Tibial artery (tissue), 4 donors: ENCODE measurements around the gene NUMA1.

Experiments used
- DNase-seq, 2 donors: peaks; one replicate each; pipeline ENCODE4 v3.0.0-alpha.2; 2019
- H3K27ac ChIP-seq, 2 donors: fragments of 200-600 bp; sonication (generic) in 1 of 2; 1 replicate in 1 of 2; 2 replicates in 1 of 2; pipeline ENCODE4 v1.5.1; 2018 to 2019; ENCODE audit warnings: mild to moderate bottlenecking in 1 of 2
- H3K27me3 ChIP-seq, 2 donors: fragments of 200-600 bp; sonication (generic) in 1 of 2; one replicate each; pipeline versions ENCODE4 v1.5.1 to v1.6.0; 2016 to 2019
- H3K36me3 ChIP-seq, 3 donors: fragments of 200-600 bp; sonication (generic) in 2 of 3; one replicate each; pipeline ENCODE4 v1.5.1; 2016 to 2019; ENCODE audit warnings: mild to moderate bottlenecking in 2 of 3
- H3K4me1 ChIP-seq, 4 donors: fragments of 200-600 bp; sonication (generic) in 2 of 4; 1 replicate in 3 of 4; 2 replicates in 1 of 4; pipeline ENCODE4 v1.5.1; 2016 to 2019
- H3K4me3 ChIP-seq, 2 donors: fragments of 200-600 bp; sonication (generic) in 1 of 2; 1 replicate in 1 of 2; 2 replicates in 1 of 2; pipeline ENCODE4 v1.5.1; 2018 to 2019; ENCODE audit warnings: mild to moderate bottlenecking in 2 of 2
- H3K9me3 ChIP-seq, 3 donors: fragments of 200-600 bp; sonication (generic) in 1 of 3; one replicate each; pipeline ENCODE4 v1.5.1; 2016 to 2019
- intact Hi-C: fragments of 100-400 bp; cut with DNase I; formaldehyde crosslinking; loops from one replicate; pipeline ENCODE4 v1.15.0; 2023; ENCODE audit warnings: low total_unique reads
- TF ChIP-seq, protein P1 (sequence below), 2 experiments: fragments of 200-600 bp in 1 of 2; fragments of 450-650 bp in 1 of 2; IDR thresholded peaks; one replicate each; pipeline ENCODE4 v1.5.1; 2017 to 2019; ENCODE audit warnings: antibody characterized with exemption in 2 of 2, mild to moderate bottlenecking in 1 of 2, moderate library complexity in 1 of 2

NUMA1 gene

DNA sequence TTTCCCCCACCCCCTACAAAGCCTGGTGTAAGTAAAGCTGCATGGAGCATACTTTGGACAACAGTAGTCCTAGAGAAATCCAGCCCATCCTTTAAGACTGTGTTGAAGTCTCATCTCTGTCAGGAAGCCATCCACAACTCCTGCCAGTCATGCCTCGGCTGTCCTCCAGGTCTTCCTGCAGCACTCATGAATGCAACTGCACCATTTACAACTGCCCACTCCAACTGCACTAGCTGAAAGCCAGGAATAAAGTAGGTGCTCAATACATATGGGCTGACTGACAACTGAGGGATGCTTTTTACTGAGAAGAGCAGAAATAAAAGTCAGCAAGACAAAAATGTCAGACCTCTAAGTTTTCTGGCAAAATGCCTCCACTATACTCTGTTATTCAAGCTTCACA is 54.3 kb downstream of the NUMA1 start:
- peaks cover 63 to 81% (median 78%) of the 10 kb centered on the region in 3 donors for H3K36me3 ChIP-seq
- TF ChIP-seq, protein P1, sequence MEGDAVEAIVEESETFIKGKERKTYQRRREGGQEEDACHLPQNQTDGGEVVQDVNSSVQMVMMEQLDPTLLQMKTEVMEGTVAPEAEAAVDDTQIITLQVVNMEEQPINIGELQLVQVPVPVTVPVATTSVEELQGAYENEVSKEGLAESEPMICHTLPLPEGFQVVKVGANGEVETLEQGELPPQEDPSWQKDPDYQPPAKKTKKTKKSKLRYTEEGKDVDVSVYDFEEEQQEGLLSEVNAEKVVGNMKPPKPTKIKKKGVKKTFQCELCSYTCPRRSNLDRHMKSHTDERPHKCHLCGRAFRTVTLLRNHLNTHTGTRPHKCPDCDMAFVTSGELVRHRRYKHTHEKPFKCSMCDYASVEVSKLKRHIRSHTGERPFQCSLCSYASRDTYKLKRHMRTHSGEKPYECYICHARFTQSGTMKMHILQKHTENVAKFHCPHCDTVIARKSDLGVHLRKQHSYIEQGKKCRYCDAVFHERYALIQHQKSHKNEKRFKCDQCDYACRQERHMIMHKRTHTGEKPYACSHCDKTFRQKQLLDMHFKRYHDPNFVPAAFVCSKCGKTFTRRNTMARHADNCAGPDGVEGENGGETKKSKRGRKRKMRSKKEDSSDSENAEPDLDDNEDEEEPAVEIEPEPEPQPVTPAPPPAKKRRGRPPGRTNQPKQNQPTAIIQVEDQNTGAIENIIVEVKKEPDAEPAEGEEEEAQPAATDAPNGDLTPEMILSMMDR (IDR thresholded peaks at IDR 0.05) = no peak
- H3K4me3 ChIP-seq = no peak overlapping the region
- no peak for DNase-seq
- intact Hi-C loops = loop anchor here (5.0 to 10.0 kb wide), 2 partner anchors 61 to 119 kb away; no protein-coding TSS in a partner anchor
- peak overlapping the region; percentile 52 to 54 for H3K27ac ChIP-seq
- H3K27me3 ChIP-seq = no peaks in the 10 kb centered on the region
- H3K4me1 ChIP-seq = peaks cover 0 to 63% (median 42%) of the 10 kb centered on the region in 4 donors
- H3K9me3 ChIP-seq = no peaks in the 10 kb centered on the region

DNA sequence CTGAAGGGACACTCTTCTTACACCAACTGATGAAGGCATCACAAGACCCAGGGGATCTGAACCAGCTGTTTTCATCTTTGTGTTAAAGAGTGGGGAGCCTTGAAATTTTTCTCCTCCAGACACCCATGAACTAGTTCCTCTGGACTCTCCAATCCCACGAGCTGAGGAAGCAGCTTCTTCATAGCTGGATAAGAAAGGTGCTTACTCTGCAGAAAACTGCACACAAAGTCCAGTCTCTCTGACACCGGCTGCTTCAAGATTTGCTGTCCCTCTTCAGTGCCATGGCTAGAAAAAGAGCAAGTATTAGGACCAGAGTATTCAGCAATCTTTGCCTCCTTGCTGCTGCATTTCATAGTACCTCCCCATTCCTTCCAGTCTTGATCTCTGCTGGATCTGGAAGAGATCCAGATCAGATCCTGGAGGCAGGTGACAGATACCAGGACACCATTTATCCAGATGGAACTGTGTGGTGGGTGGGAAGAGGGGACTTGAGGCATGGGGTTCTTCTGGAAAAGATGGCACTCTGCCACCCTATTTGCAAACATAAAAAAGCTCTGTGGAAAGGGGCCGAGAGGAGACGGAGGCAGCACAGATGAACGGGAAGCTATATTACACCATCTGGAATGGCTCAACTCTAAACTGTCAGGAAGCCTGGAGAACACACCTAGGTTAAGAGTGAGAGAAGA is 56.1 kb downstream of the NUMA1 start:
- peaks cover 0 to 45% (median 27%) of the 10 kb centered on the region in 4 donors for H3K4me1 ChIP-seq

DNA sequence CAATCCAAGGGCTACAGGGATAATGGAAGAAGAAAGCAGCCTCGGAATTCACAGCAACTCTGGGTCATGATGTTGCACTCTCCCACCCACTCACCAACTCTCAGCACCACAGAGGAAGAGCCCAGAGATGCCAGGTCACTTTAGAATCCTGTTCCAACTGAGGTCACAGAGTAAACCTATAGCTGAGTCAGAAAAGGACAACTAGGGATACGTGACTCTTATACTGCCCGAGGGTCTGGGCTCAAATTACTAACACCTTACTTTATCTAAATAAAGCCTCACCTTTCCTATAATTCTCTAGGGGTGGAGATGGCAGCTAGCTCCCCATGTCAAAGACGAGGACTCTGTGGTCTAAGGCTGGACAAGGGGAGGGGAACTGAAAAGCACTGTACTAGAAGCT is 57.0 kb downstream of the NUMA1 start:
- Histone ChIP-seq H3K4me3 (no peak overlapping the region), H3K4me1 (peaks cover 0 to 38% (median 26%) of the 10 kb centered on the region in 4 donors), H3K27ac (no peak overlapping the region), H3K36me3 (peaks cover 77 to 90% (median 88%) of the 10 kb centered on the region in 3 donors), H3K27me3 (no peaks in the 10 kb centered on the region), H3K9me3 (no peaks in the 10 kb centered on the region)
- intact Hi-C loops = loop anchor here (10.0 kb wide), 1 partner anchor 121 kb away; no protein-coding TSS in a partner anchor
- DNase-seq = no peak
- TF ChIP-seq, protein P1 (IDR thresholded peaks at IDR 0.05) = no peak

More for the DNA sequence above, 56.1 kb downstream of the NUMA1 start:
- TF ChIP-seq, protein P1 (IDR thresholded peaks at IDR 0.05) = no peak
- Histone ChIP-seq H3K27ac (no peak overlapping the region), H3K4me3 (no peak overlapping the region), H3K36me3 (peaks cover 77 to 90% (median 88%) of the 10 kb centered on the region in 3 donors), H3K27me3 (no peaks in the 10 kb centered on the region), H3K9me3 (no peaks in the 10 kb centered on the region)
- intact Hi-C loops = loop anchor here (10.0 kb wide), 1 partner anchor 121 kb away; no protein-coding TSS in a partner anchor
- no peak for DNase-seq

DNA sequence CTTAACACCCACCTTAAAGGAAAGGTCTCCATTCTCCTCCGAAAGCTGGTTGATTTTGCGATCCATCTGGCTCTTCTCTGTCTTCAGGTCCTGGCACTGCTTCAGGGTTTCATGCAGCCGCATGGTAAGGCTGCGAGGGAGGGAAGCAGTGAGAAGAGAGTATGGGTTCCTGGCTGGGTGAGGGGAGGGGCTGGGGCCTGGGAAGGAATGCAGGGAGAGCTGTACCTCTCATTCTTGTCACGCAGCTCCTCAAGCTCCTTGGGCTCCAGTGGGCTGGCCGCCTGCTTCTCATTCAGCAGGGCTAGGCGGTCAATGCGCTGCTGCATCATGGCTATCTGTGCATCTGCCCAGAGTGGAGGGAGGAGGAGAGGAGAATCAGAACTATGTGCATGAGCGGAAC is 62.2 kb downstream of the NUMA1 start:
- DNase-seq = no peak

DNA sequence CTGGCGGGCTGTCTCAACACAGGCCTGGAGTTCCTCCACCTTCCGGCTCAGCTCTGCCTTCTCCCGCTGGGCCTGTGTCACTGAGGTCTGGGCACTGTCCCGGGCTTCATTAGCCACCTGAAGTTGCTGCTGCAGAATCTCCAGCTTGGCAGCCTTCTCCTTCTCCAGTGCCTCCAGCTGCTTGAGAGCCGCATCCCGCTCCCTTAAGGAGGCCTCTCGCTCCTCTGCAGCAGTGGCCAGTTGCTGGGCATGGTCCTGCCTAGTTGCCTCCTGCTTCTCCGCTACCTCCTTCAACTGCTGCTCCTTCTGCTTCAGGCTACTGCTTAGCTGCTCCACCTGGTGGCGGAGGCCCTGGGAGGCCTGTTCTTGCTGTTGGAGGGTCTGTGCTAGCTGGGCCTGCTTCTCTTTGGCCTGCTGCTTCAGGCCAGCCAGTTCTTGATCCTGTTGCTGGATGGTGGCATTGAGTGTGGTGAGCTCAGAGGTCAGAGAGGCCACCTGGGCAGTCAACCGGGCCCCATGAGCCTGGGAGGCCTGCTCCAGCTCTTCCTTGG is 64.8 kb downstream of the NUMA1 start:
- Histone ChIP-seq H3K36me3 (peaks cover 98 to 100% (median 100%) of the 10 kb centered on the region in 3 donors), H3K4me3 (no peak overlapping the region), H3K9me3 (no peaks in the 10 kb centered on the region), H3K27me3 (no peaks in the 10 kb centered on the region), H3K4me1 (peaks cover 4 to 37% (median 25%) of the 10 kb centered on the region in 4 donors), H3K27ac (no peak overlapping the region)
- TF ChIP-seq, protein P1 (IDR thresholded peaks at IDR 0.05) = peak in 1 of 2 experiments; percentile 9
- intact Hi-C loops = no loop called here
- no peak for DNase-seq

More for the DNA sequence above, 62.2 kb downstream of the NUMA1 start:
- H3K4me3 ChIP-seq = no peak overlapping the region
- H3K27me3 ChIP-seq = no peaks in the 10 kb centered on the region
- intact Hi-C loops = no loop called here
- TF ChIP-seq, protein P1 (IDR thresholded peaks at IDR 0.05) = no peak
- peaks cover under 1 to 21% (median 15%) of the 10 kb centered on the region in 4 donors for H3K4me1 ChIP-seq
- peaks cover 100% of the 10 kb centered on the region in 3 donors for H3K36me3 ChIP-seq
- H3K9me3 ChIP-seq = no peaks in the 10 kb centered on the region
- no peak overlapping the region for H3K27ac ChIP-seq
